GM23248 (cell line): ENCODE results near the gene NUTF2.

Source experiments
- EZH2 ChIP-seq: fragments of 200-600 bp; sonication (generic); IDR thresholded peaks from 2 replicates; pipeline ENCODE4 v1.6.1; 2018; ENCODE audit warnings: antibody characterized with exemption, mild to moderate bottlenecking; ENCODE audit not compliant: insufficient read depth, poor library complexity, severe bottlenecking
- EZH2phosphoT487 ChIP-seq: fragments of 200-600 bp; sonication (generic); IDR thresholded peaks from 2 replicates; pipeline ENCODE4 v1.6.1; 2018; ENCODE audit warnings: antibody characterized with exemption, moderate library complexity, mild to moderate bottlenecking, low read depth; ENCODE audit not compliant: insufficient read depth

DNA sequence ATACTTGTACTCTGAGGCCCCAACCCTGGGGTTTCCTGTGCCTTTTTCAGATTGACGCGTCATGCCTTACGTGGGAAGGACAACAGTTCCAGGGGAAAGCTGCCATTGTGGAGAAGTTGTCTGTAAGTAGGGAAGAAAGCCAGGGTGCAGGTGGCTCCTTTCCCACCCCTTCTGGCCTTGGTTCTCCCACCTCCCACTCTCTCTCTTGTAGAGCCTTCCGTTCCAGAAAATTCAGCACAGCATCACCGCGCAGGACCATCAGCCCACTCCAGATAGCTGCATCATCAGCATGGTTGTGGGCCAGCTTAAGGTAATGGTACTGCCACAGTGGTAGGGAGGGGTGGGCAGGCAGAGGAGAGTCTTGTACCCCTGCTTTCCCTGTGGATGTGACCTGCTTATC lies 21.6 kb downstream of the NUTF2 start:
- TF ChIP-seq EZH2phosphoT487 (no peak), EZH2 (no peak)
